Activated T-cell treated with anti-CD3 and anti-CD28 coated beads, Interleukin-2, amount 50 U/mL, for 4 hours (primary cell): ENCODE results near the gene VPREB1. TPM values are rescaled to one million over a fixed set of nuclear protein-coding genes. Genes with fewer than 3 reads are reported as not detected.

ENCODE experiments used
- ATAC-seq, 2 donors: fragments of 200-7000 bp; cut with Tn5 transposase; one replicate each; pipeline ENCODE4 v1.10.0; 2021
- DNase-seq: peaks from one replicate; pipeline ENCODE4 v3.0.0-alpha.2; 2020
- H3K27me3 Mint-ChIP-seq: one replicate; pipeline ENCODE4 v1.8.0; 2021; ENCODE audit warnings: low read depth, mixed read lengths
- H3K36me3 Mint-ChIP-seq: one replicate; pipeline ENCODE4 v1.8.0; 2022; ENCODE audit warnings: mixed read lengths; ENCODE audit not compliant: insufficient read depth
- H3K4me1 Mint-ChIP-seq: one replicate; pipeline ENCODE4 v1.8.0; 2021; ENCODE audit warnings: low read depth, mixed read lengths
- H3K4me3 Mint-ChIP-seq: one replicate; pipeline ENCODE4 v1.8.0; 2021; ENCODE audit warnings: mild to moderate bottlenecking, moderate library complexity, mixed read lengths
- H3K9me3 Mint-ChIP-seq: one replicate; pipeline ENCODE4 v1.8.0; 2021; ENCODE audit warnings: mixed read lengths
- total RNA-seq, 3 donors: library from RNA; stranded (reverse); gene quantifications; one replicate each; pipeline ENCODE4 v1.2.1, GENCODE V29; 2021

Gene VPREB1
- not detected for total RNA-seq

GRCh38 chr22:22244316-22245250 is at the start of gene VPREB1:
Gene VPREB1 (plus strand): TSS chr22:22244786. CDS start chr22:22244814, 28 bp downstream.
- no peak for DNase-seq
- Mint-ChIP-seq H3K4me3 (no peak within 1 kb of the TSS), H3K4me1 (peaks cover 20% of the 10 kb centered on the region), H3K27me3 (peaks cover 14% of the 10 kb centered on the region), H3K9me3 (no peaks in the 10 kb centered on the region), H3K36me3 (no peaks in the 10 kb centered on the region)
- no peak for ATAC-seq

- Mint-ChIP-seq H3K9me3 (no peaks in the 10 kb centered on the region), H3K36me3 (no peaks in the 10 kb centered on the region), H3K4me1 (no peaks in the 10 kb centered on the region), H3K27me3 (peaks cover 22% of the 10 kb centered on the region), H3K4me3 (no peak overlapping the region)
- DNase-seq (no peak), ATAC-seq (no peak)
Observed at GRCh38 chr22:22194931-22195264, 49.7 kb upstream of the VPREB1 start.

GRCh38 chr22:22195265-22196017 is 49.1 kb upstream of the VPREB1 start:
- no peak overlapping the region for H3K4me3 Mint-ChIP-seq
- H3K36me3 Mint-ChIP-seq = no peaks in the 10 kb centered on the region
- no peaks in the 10 kb centered on the region for H3K4me1 Mint-ChIP-seq
- H3K9me3 Mint-ChIP-seq = no peaks in the 10 kb centered on the region
- H3K27me3 Mint-ChIP-seq = peaks cover 19% of the 10 kb centered on the region
- ATAC-seq = peak; percentile 92 to 93
- peak; percentile 78 for DNase-seq

GRCh38 chr22:22196018-22196533 is 48.5 kb upstream of the VPREB1 start:
- DNase-seq = no peak
- no peaks in the 10 kb centered on the region for H3K9me3 Mint-ChIP-seq
- peaks cover 15% of the 10 kb centered on the region for H3K27me3 Mint-ChIP-seq
- H3K4me3 Mint-ChIP-seq = no peak overlapping the region
- H3K4me1 Mint-ChIP-seq = peaks cover 3% of the 10 kb centered on the region
- no peak for ATAC-seq
- H3K36me3 Mint-ChIP-seq = no peaks in the 10 kb centered on the region

GRCh38 chr22:22196833-22197477 is 47.6 kb upstream of the VPREB1 start:
- DNase-seq (no peak), ATAC-seq (no peak)
- Mint-ChIP-seq H3K4me1 (peaks cover 3% of the 10 kb centered on the region), H3K4me3 (no peak overlapping the region), H3K9me3 (no peaks in the 10 kb centered on the region), H3K27me3 (peaks cover 13% of the 10 kb centered on the region), H3K36me3 (no peaks in the 10 kb centered on the region)

- peaks cover 12% of the 10 kb centered on the region for H3K27me3 Mint-ChIP-seq
- ATAC-seq (no peak), DNase-seq (no peak)
- no peaks in the 10 kb centered on the region for H3K36me3 Mint-ChIP-seq
- H3K4me3 Mint-ChIP-seq = no peak overlapping the region
- H3K9me3 Mint-ChIP-seq = no peaks in the 10 kb centered on the region
- peaks cover 3% of the 10 kb centered on the region for H3K4me1 Mint-ChIP-seq
Observed at GRCh38 chr22:22197993-22198402, 46.6 kb upstream of the VPREB1 start.

GRCh38 chr22:22198751-22199150 is 45.8 kb upstream of the VPREB1 start:
- H3K36me3 Mint-ChIP-seq = no peaks in the 10 kb centered on the region
- no peak for ATAC-seq
- H3K27me3 Mint-ChIP-seq = peaks cover 12% of the 10 kb centered on the region
- DNase-seq = no peak
- no peak overlapping the region for H3K4me3 Mint-ChIP-seq
- H3K4me1 Mint-ChIP-seq = peaks cover 3% of the 10 kb centered on the region
- H3K9me3 Mint-ChIP-seq = no peaks in the 10 kb centered on the region

- H3K27me3 Mint-ChIP-seq = peaks cover 12% of the 10 kb centered on the region
- DNase-seq (no peak), ATAC-seq (no peak)
- no peak overlapping the region for H3K4me3 Mint-ChIP-seq
- H3K4me1 Mint-ChIP-seq = peaks cover 3% of the 10 kb centered on the region
- no peaks in the 10 kb centered on the region for H3K36me3 Mint-ChIP-seq
- no peaks in the 10 kb centered on the region for H3K9me3 Mint-ChIP-seq
Observed at GRCh38 chr22:22199634-22200033, 45.0 kb upstream of the VPREB1 start.

- DNase-seq (no peak), ATAC-seq (no peak)
- H3K4me3 Mint-ChIP-seq = no peak overlapping the region
- H3K4me1 Mint-ChIP-seq = peaks cover 3% of the 10 kb centered on the region
- H3K27me3 Mint-ChIP-seq = peaks cover 12% of the 10 kb centered on the region
- H3K9me3 Mint-ChIP-seq = no peaks in the 10 kb centered on the region
- no peaks in the 10 kb centered on the region for H3K36me3 Mint-ChIP-seq
Observed at GRCh38 chr22:22200569-22201184, 43.9 kb upstream of the VPREB1 start.

GRCh38 chr22:22201185-22201929 is 43.2 kb upstream of the VPREB1 start:
- ATAC-seq (no peak), DNase-seq (peak; percentile 39)
- Mint-ChIP-seq H3K27me3 (peaks cover 9% of the 10 kb centered on the region), H3K4me3 (no peak overlapping the region), H3K36me3 (no peaks in the 10 kb centered on the region), H3K9me3 (no peaks in the 10 kb centered on the region), H3K4me1 (peaks cover 3% of the 10 kb centered on the region)

- no peaks in the 10 kb centered on the region for H3K36me3 Mint-ChIP-seq
- DNase-seq = no peak
- ATAC-seq = no peak
- H3K4me1 Mint-ChIP-seq = peaks cover 3% of the 10 kb centered on the region
- H3K9me3 Mint-ChIP-seq = no peaks in the 10 kb centered on the region
- H3K4me3 Mint-ChIP-seq = no peak overlapping the region
- peaks cover 9% of the 10 kb centered on the region for H3K27me3 Mint-ChIP-seq
Observed at GRCh38 chr22:22201930-22202343, 42.6 kb upstream of the VPREB1 start.

- DNase-seq (no peak), ATAC-seq (no peak)
- Mint-ChIP-seq H3K4me1 (peaks cover 10% of the 10 kb centered on the region), H3K36me3 (no peaks in the 10 kb centered on the region), H3K4me3 (no peak overlapping the region), H3K9me3 (no peaks in the 10 kb centered on the region), H3K27me3 (peaks cover 7% of the 10 kb centered on the region)
Observed at GRCh38 chr22:22203048-22203971, 41.3 kb upstream of the VPREB1 start.
